SU-DHL-6 (cell line): ENCODE data around the gene ZNF14.

Experiments
- EZH2phosphoT487 ChIP-seq: fragments of 200-600 bp; sonication (generic), shearing (Covaris generic); conservative IDR thresholded peaks from 2 replicates; pipeline ENCODE4 v1.6.1; 2018; ENCODE audit warnings: mild to moderate bottlenecking, antibody characterized with exemption, low read length, moderate library complexity, mixed read lengths
- TF ChIP-seq, protein P1 (sequence below): fragments of 200-600 bp; sonication (generic); IDR thresholded peaks from one replicate; pipeline ENCODE4 v1.5.1; 2017; ENCODE audit warnings: antibody characterized with exemption, mild to moderate bottlenecking, low read length, moderate library complexity; ENCODE audit not compliant: insufficient read depth, poor library complexity, severe bottlenecking

DNA sequence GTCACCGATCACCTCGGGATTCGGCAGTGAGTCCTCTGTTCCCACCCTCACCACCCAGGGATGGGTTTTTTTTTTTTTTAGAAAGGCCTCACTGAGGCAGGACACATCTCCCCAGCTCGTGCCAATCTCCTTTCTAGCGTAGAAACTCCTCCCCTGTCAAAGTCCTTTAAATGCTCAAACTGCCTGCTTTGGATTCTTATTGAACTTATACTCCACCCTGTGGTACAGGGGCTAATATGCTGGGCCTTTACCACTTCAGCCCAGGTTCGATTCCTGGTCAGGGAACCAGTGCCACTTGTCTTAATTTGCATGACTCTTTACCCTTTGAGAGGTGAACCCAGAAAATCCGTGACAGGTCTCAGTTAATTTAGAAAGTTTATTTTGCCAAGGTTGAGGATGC is 8.3 kb upstream of the ZNF14 start:
- TF ChIP-seq, protein P1, sequence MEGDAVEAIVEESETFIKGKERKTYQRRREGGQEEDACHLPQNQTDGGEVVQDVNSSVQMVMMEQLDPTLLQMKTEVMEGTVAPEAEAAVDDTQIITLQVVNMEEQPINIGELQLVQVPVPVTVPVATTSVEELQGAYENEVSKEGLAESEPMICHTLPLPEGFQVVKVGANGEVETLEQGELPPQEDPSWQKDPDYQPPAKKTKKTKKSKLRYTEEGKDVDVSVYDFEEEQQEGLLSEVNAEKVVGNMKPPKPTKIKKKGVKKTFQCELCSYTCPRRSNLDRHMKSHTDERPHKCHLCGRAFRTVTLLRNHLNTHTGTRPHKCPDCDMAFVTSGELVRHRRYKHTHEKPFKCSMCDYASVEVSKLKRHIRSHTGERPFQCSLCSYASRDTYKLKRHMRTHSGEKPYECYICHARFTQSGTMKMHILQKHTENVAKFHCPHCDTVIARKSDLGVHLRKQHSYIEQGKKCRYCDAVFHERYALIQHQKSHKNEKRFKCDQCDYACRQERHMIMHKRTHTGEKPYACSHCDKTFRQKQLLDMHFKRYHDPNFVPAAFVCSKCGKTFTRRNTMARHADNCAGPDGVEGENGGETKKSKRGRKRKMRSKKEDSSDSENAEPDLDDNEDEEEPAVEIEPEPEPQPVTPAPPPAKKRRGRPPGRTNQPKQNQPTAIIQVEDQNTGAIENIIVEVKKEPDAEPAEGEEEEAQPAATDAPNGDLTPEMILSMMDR = no peak
- TF ChIP-seq EZH2phosphoT487 = no peak
